ENCODE results near the gene PON1. TPM values are rescaled to one million over a fixed set of nuclear protein-coding genes. Genes with fewer than 3 reads are reported as not detected.

PON1 gene
- total and polyA plus RNA-seq, 2 experiments from 2014 or later: 0.69 to 1.2 TPM

DNA sequence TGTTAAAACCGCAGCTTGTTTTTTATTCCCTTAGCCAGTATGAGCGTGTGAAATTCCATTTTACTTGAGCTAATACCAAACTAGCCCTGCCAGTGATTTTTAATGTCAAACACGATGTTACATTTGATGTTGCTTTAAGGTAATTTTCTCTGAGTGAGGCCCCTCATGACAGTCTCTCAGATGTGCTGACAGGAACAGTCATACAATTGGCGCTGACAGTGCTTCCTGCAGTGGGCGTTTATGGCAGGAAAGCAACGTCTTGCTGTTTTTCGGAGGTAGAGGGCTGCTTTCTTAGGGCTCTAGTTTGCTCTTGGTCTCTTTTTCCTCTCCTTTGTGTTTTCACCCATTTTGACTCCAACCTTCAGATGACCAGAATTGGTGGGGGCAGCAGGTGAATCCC lies 19.3 kb downstream of the PON1 start:
- Histone ChIP-seq H3K4me3 (no peak overlapping the region), H3K9me2 (ENCODE audit: insufficient read depth) (no peaks in the 10 kb centered on the region), H3K4me1 (ENCODE audit: insufficient read depth) (no peaks in the 10 kb centered on the region), H3F3A (replicated peaks; ENCODE audit: low read depth) (no peaks in the 10 kb centered on the region), H4K20me1 (replicated peaks; ENCODE audit: insufficient read depth) (no peaks in the 10 kb centered on the region), H3K36me3 (ENCODE audit: insufficient read depth) (no peaks in the 10 kb centered on the region), H3K27ac (ENCODE audit: low read depth) (no peak overlapping the region), H3K4me2 (no peak overlapping the region), H3K79me2 (replicated peaks; ENCODE audit: insufficient read depth) (no peaks in the 10 kb centered on the region), H3K27me3 (ENCODE audit: insufficient read depth) (no peaks in the 10 kb centered on the region), H2AFZ (no peak overlapping the region)
- Mint-ChIP-seq H3K27me3 (ENCODE audit: insufficient read depth, low read depth, poor library complexity) (no peaks in the 10 kb centered on the region), H3K27ac (no peak overlapping the region), H3K4me3 (no peak overlapping the region), H3K9me3 (no peaks in the 10 kb centered on the region), H3K36me3 (ENCODE audit: low read depth) (no peaks in the 10 kb centered on the region), H3K4me1 (peaks cover 10% of the 10 kb centered on the region)
- TF ChIP-seq NANOG (IDR thresholded peaks at IDR 0.05; ENCODE audit: borderline replicate concordance) (no peak), CREB1 (CRISPR knock-in tag; IDR thresholded peaks at IDR 0.05; ENCODE audit: low read depth) (no peak), JUNB (IDR thresholded peaks at IDR 0.05; ENCODE audit: unreplicated experiment) (no peak), EZH2phosphoT487 (IDR thresholded peaks at IDR 0.05; ENCODE audit: unreplicated experiment) (no peak), STAT1 (IDR thresholded peaks at IDR 0.05; ENCODE audit: unreplicated experiment) (no peak), ZNF114 (CRISPR knock-in tag; IDR thresholded peaks at IDR 0.05) (no peak), ZNF331 (CRISPR knock-in tag; IDR thresholded peaks at IDR 0.05; ENCODE audit: low read depth) (no peak)
- TF ChIP-seq, protein P1, sequence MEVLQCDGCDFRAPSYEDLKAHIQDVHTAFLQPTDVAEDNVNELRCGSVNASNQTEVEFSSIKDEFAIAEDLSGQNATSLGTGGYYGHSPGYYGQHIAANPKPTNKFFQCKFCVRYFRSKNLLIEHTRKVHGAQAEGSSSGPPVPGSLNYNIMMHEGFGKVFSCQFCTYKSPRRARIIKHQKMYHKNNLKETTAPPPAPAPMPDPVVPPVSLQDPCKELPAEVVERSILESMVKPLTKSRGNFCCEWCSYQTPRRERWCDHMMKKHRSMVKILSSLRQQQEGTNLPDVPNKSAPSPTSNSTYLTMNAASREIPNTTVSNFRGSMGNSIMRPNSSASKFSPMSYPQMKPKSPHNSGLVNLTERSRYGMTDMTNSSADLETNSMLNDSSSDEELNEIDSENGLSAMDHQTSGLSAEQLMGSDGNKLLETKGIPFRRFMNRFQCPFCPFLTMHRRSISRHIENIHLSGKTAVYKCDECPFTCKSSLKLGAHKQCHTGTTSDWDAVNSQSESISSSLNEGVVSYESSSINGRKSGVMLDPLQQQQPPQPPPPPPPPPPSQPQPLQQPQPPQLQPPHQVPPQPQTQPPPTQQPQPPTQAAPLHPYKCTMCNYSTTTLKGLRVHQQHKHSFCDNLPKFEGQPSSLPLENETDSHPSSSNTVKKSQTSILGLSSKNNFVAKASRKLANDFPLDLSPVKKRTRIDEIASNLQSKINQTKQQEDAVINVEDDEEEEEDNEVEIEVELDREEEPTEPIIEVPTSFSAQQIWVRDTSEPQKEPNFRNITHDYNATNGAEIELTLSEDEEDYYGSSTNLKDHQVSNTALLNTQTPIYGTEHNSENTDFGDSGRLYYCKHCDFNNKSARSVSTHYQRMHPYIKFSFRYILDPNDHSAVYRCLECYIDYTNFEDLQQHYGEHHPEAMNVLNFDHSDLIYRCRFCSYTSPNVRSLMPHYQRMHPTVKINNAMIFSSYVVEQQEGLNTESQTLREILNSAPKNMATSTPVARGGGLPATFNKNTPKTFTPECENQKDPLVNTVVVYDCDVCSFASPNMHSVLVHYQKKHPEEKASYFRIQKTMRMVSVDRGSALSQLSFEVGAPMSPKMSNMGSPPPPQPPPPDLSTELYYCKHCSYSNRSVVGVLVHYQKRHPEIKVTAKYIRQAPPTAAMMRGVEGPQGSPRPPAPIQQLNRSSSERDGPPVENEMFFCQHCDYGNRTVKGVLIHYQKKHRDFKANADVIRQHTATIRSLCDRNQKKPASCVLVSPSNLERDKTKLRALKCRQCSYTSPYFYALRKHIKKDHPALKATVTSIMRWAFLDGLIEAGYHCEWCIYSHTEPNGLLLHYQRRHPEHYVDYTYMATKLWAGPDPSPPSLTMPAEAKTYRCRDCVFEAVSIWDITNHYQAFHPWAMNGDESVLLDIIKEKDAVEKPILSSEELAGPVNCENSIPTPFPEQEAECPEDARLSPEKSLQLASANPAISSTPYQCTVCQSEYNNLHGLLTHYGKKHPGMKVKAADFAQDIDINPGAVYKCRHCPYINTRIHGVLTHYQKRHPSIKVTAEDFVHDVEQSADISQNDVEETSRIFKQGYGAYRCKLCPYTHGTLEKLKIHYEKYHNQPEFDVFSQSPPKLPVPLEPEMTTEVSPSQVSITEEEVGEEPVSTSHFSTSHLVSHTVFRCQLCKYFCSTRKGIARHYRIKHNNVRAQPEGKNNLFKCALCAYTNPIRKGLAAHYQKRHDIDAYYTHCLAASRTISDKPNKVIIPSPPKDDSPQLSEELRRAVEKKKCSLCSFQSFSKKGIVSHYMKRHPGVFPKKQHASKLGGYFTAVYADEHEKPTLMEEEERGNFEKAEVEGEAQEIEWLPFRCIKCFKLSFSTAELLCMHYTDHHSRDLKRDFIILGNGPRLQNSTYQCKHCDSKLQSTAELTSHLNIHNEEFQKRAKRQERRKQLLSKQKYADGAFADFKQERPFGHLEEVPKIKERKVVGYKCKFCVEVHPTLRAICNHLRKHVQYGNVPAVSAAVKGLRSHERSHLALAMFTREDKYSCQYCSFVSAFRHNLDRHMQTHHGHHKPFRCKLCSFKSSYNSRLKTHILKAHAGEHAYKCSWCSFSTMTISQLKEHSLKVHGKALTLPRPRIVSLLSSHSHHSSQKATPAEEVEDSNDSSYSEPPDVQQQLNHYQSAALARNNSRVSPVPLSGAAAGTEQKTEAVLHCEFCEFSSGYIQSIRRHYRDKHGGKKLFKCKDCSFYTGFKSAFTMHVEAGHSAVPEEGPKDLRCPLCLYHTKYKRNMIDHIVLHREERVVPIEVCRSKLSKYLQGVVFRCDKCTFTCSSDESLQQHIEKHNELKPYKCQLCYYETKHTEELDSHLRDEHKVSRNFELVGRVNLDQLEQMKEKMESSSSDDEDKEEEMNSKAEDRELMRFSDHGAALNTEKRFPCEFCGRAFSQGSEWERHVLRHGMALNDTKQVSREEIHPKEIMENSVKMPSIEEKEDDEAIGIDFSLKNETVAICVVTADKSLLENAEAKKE (CRISPR knock-in tag; IDR thresholded peaks at IDR 0.05): no peak
- no peak for DNase-seq (ENCODE audit: low spot score)
- ATAC-seq: no peak; the same call in 2 of the 3 replicates
